HG03442 (cell line): ENCODE data around the gene TEC.
A peak's percentile ranks its signal among the peaks of the same experiment; 100 is the strongest.
"Not testable (repeated sequence)": the region's sequence is repeated elsewhere in the genome, so short reads cannot be mapped to it uniquely, and the experiment has no call there.

Experiments used
- ATAC-seq: cut with Tn5 transposase; IDR thresholded peaks from one replicate; pipeline ENCODE4 v1.9.1; 2021; ENCODE audit warnings: mild to moderate bottlenecking, moderate library complexity; ENCODE audit not compliant: unreplicated experiment

TEC gene

GRCh38 chr4:48243429-48243828 lies 26.2 kb downstream of the TEC start:
- ATAC-seq = no peak

GRCh38 chr4:48242511-48243195 lies 27.0 kb downstream of the TEC start:
- no peak for ATAC-seq

- ATAC-seq = no peak
These were observed 27.9 kb downstream of the TEC start for GRCh38 chr4:48241731-48242130.

GRCh38 chr4:48237996-48238645 lies 31.5 kb downstream of the TEC start:
- no peak for ATAC-seq

GRCh38 chr4:48235050-48235449 lies 34.6 kb downstream of the TEC start:
- no peak for ATAC-seq

- no peak for ATAC-seq
These were observed 35.1 kb downstream of the TEC start for GRCh38 chr4:48234575-48234974.

GRCh38 chr4:48228949-48229348 lies 40.7 kb downstream of the TEC start:
- no peak for ATAC-seq

GRCh38 chr4:48227662-48228061 lies 42.0 kb downstream of the TEC start:
- peak; percentile 48 for ATAC-seq

GRCh38 chr4:48226199-48226598 lies 43.4 kb downstream of the TEC start:
- no peak for ATAC-seq

GRCh38 chr4:48225368-48226141 lies 44.1 kb downstream of the TEC start:
- ATAC-seq = no peak

GRCh38 chr4:48224606-48225005 lies 45.0 kb downstream of the TEC start:
- ATAC-seq = no peak

- no peak for ATAC-seq
These were observed 45.9 kb downstream of the TEC start for GRCh38 chr4:48223633-48224295.

- ATAC-seq = no peak
These were observed 47.1 kb downstream of the TEC start for GRCh38 chr4:48222491-48222890.

GRCh38 chr4:48219430-48219829 lies 50.2 kb downstream of the TEC start:
- not testable (repeated sequence) for ATAC-seq

GRCh38 chr4:48216563-48216962 lies 53.1 kb downstream of the TEC start:
- ATAC-seq = no peak

- no peak for ATAC-seq
These were observed 53.7 kb downstream of the TEC start for GRCh38 chr4:48215977-48216376.

GRCh38 chr4:48212165-48212564 lies 57.5 kb downstream of the TEC start:
- peak; percentile 86 for ATAC-seq

- ATAC-seq = no peak
These were observed 58.7 kb downstream of the TEC start for GRCh38 chr4:48210966-48211328.

GRCh38 chr4:48205626-48206025 lies 64.0 kb downstream of the TEC start:
- no peak for ATAC-seq

GRCh38 chr4:48205107-48205506 lies 64.5 kb downstream of the TEC start:
- no peak for ATAC-seq

GRCh38 chr4:48203819-48204218 lies 65.8 kb downstream of the TEC start:
- peak; percentile 28 for ATAC-seq
